ENCODE data around the gene DLG2. TPM values are rescaled to one million over a fixed set of nuclear protein-coding genes. Genes with fewer than 3 reads are reported as not detected.

Gene DLG2
- total and polyA plus RNA-seq, 2 of the 8 experiments (the other 6 are each of a cell fraction or from before 2014, with no cell fraction given): 1.7 to 14.3 TPM

GRCh38 chr11:85257837-85258236 is 369.3 kb downstream of the DLG2 start:
- no peak overlapping the region for H3K4me3 ChIP-seq (ENCODE audit: extremely low read depth in 1 of 4, insufficient read depth in 2 of 4, low read depth in 3 of 4, low read length in 4 of 4)
- ChIA-PET CTCF (ENCODE audit: partially characterized antibody) (interaction anchor here (0.8 to 1.5 kb wide), 3 partner anchors 18 to 39 kb away, joined by 3 to 5 read pairs (median 5); no protein-coding TSS in a partner anchor), POLR2A (ENCODE audit: partially characterized antibody) (no interaction called here)
- H2BK15ac ChIP-seq (ENCODE audit: low read length): no peak overlapping the region
- FAIRE-seq (no peak), DNase-seq (ENCODE audit: low read depth in 1 of 2, low spot score in 2 of 2) (no peak)
- H3K14ac ChIP-seq (ENCODE audit: insufficient read length): no peak overlapping the region
- TF ChIP-seq SIX5 (IDR thresholded peaks at IDR 0.05; ENCODE audit: low read depth, low read length): no peak
- no peak for TF ChIP-seq SP2 (IDR thresholded peaks at IDR 0.05; ENCODE audit: low read length)
- TF ChIP-seq RFX5 (IDR thresholded peaks at IDR 0.05; ENCODE audit: borderline replicate concordance, low read depth, low read length): no peak
- no peak for TF ChIP-seq RNF2 (IDR thresholded peaks at IDR 0.05; ENCODE audit: borderline replicate concordance, low read depth, low read length, missing control alignments, poor library complexity, severe bottlenecking)
- TF ChIP-seq RAD21 (IDR thresholded peaks at IDR 0.05 in 1 of 2, conservative IDR thresholded peaks at IDR 0.05 in 1 of 2; ENCODE audit: low read depth in 2 of 2, low read length in 2 of 2): no peak
- no peak for TF ChIP-seq GABPA (IDR thresholded peaks at IDR 0.05; ENCODE audit: borderline replicate concordance, insufficient read depth, low read length)
- no peak for TF ChIP-seq YY1 (IDR thresholded peaks at IDR 0.05; ENCODE audit: low read depth, low read length)
- no peak for TF ChIP-seq CTBP2 (IDR thresholded peaks at IDR 0.05; ENCODE audit: borderline replicate concordance, insufficient read depth, insufficient read length, low read length)
- TF ChIP-seq POU5F1 (IDR thresholded peaks at IDR 0.05; ENCODE audit: low read depth, low read length): no peak
- TF ChIP-seq SIRT6 (IDR thresholded peaks at IDR 0.05; ENCODE audit: low read length): no peak
- no peak for TF ChIP-seq ZNF274 (IDR thresholded peaks at IDR 0.05; ENCODE audit: borderline replicate concordance, extremely low read depth, low read length)
- H3K27me3 ChIP-seq (replicated peaks in 1 of 4; ENCODE audit: control insufficient read depth in 3 of 4, extremely low read depth in 1 of 4, insufficient read depth in 3 of 4, low read length in 3 of 4): no peaks in the 10 kb centered on the region
- no peak overlapping the region for H2BK12ac ChIP-seq (ENCODE audit: low read depth, low read length)
- no peaks in the 10 kb centered on the region for H3K23me2 ChIP-seq (ENCODE audit: low read depth, low read length)
- H4K5ac ChIP-seq (ENCODE audit: insufficient read length, low read depth, low read length): no peak overlapping the region
- H2BK20ac ChIP-seq (ENCODE audit: low read length): no peak overlapping the region
- no peaks in the 10 kb centered on the region for H3K79me1 ChIP-seq (ENCODE audit: low read depth, low read length)
- H3K79me2 ChIP-seq (ENCODE audit: control insufficient read depth in 1 of 2, insufficient read depth in 2 of 2, low read length in 2 of 2): no peaks in the 10 kb centered on the region
- H2BK5ac ChIP-seq (ENCODE audit: low read depth, low read length): no peak overlapping the region
- H3K4ac ChIP-seq (replicated peaks; ENCODE audit: insufficient read length, low read depth, low read length): no peak overlapping the region
- H4K8ac ChIP-seq (ENCODE audit: extremely low read depth, insufficient read depth, low read length): no peak overlapping the region
- no peak overlapping the region for H2AK5ac ChIP-seq (ENCODE audit: low read depth, low read length)
- H3K9ac ChIP-seq (replicated peaks in 1 of 4; ENCODE audit: extremely low read depth in 1 of 4, low read depth in 3 of 4, low read length in 3 of 4): no peak overlapping the region
- no peak overlapping the region for H4K91ac ChIP-seq (replicated peaks; ENCODE audit: insufficient read length, low read length)
- no peak overlapping the region for H2AFZ ChIP-seq (ENCODE audit: low read length)
- no peaks in the 10 kb centered on the region for H3K4me1 ChIP-seq (replicated peaks in 1 of 4; ENCODE audit: control insufficient read depth in 3 of 4, insufficient read depth in 4 of 4, low read length in 3 of 4)
- no peak overlapping the region for H3K4me2 ChIP-seq (ENCODE audit: insufficient read depth in 1 of 2, low read depth in 2 of 2, low read length in 2 of 2)
- H3K9me3 ChIP-seq (ENCODE audit: insufficient read depth in 2 of 2, low read depth in 1 of 2, low read length in 1 of 2): no peaks in the 10 kb centered on the region
- H3K27ac ChIP-seq (ENCODE audit: low read depth, low read length): no peak overlapping the region
- H3K56ac ChIP-seq (replicated peaks; ENCODE audit: insufficient read length, low read depth, low read length): no peak overlapping the region
- no peaks in the 10 kb centered on the region for H4K20me1 ChIP-seq (replicated peaks in 1 of 2; ENCODE audit: control insufficient read depth in 1 of 2, insufficient read depth in 2 of 2, low read length in 2 of 2)
- H3K23ac ChIP-seq (ENCODE audit: insufficient read length): no peak overlapping the region
- no peaks in the 10 kb centered on the region for H3K36me3 ChIP-seq (ENCODE audit: control insufficient read depth in 2 of 4, insufficient read depth in 4 of 4, low read length in 3 of 4)
- no peak overlapping the region for H3K18ac ChIP-seq (ENCODE audit: extremely low read depth, low read length)
- no peak overlapping the region for H2BK120ac ChIP-seq (replicated peaks; ENCODE audit: low read depth, low read length)
